NCI-H345 treated with DMSO at 0.1 percent for 48 hours (cell line): Measurements from ENCODE around the gene CELF2.
"Not testable (repeated sequence)": the region's sequence is repeated elsewhere in the genome, so short reads cannot be mapped to it uniquely, and the experiment has no call there.

Source experiments
- DNase-seq: peaks from one replicate; lab custom pipeline; 2025; ENCODE audit not compliant: unreplicated experiment; lab: John Stamatoyannopoulos, UW

Gene CELF2

GRCh38 chr10:11120711-11121110 is 103.0 kb downstream of the CELF2 start:
- DNase-seq, result no peak

- not testable (repeated sequence) for DNase-seq
These were observed 106.2 kb downstream of the CELF2 start for GRCh38 chr10:11123892-11124291.

- DNase-seq, result no peak
These were observed 107.3 kb downstream of the CELF2 start for GRCh38 chr10:11125004-11125403.

GRCh38 chr10:11127017-11127416 is 109.3 kb downstream of the CELF2 start:
- DNase-seq, result not testable (repeated sequence)

- no peak for DNase-seq
These were observed 113.5 kb downstream of the CELF2 start for GRCh38 chr10:11131112-11131639.

- no peak for DNase-seq
These were observed 116.7 kb downstream of the CELF2 start for GRCh38 chr10:11134411-11134810.

- DNase-seq, result no peak
These were observed 118.0 kb downstream of the CELF2 start for GRCh38 chr10:11135709-11136108.

- no peak for DNase-seq
These were observed 120.8 kb downstream of the CELF2 start for GRCh38 chr10:11138314-11139033.

GRCh38 chr10:11140963-11141362 is 123.3 kb downstream of the CELF2 start:
- DNase-seq, result no peak

GRCh38 chr10:11141571-11142091 is 124.0 kb downstream of the CELF2 start:
- DNase-seq, result no peak

- DNase-seq, result no peak
These were observed 125.1 kb downstream of the CELF2 start for GRCh38 chr10:11142777-11143176.

- DNase-seq, result no peak
These were observed 125.6 kb downstream of the CELF2 start for GRCh38 chr10:11143242-11143641.

GRCh38 chr10:11144626-11145494 is 127.2 kb downstream of the CELF2 start:
- no peak for DNase-seq

- no peak for DNase-seq
These were observed 127.8 kb downstream of the CELF2 start for GRCh38 chr10:11145495-11145855.

GRCh38 chr10:11146402-11147171 is 128.9 kb downstream of the CELF2 start:
- no peak for DNase-seq

GRCh38 chr10:11147722-11148121 is 130.1 kb downstream of the CELF2 start:
- DNase-seq, result no peak

GRCh38 chr10:11148142-11149028 is 130.7 kb downstream of the CELF2 start:
- no peak for DNase-seq

GRCh38 chr10:11149807-11150141 is 132.1 kb downstream of the CELF2 start:
- DNase-seq, result no peak

GRCh38 chr10:11150231-11150731 is 132.6 kb downstream of the CELF2 start:
- DNase-seq, result no peak

GRCh38 chr10:11150879-11151415 is 133.3 kb downstream of the CELF2 start:
- DNase-seq, result no peak
